SJCRH30 (cell line): ENCODE data around the gene PIGQ. TPM values are rescaled to one million over a fixed set of nuclear protein-coding genes. Genes with fewer than 3 reads are reported as not detected.

ENCODE experiments used
- DNase-seq, 2 experiments: peaks; one replicate each; pipeline ENCODE4 v3.0.0-alpha.2; 2015 to 2020
- H3K27ac ChIP-seq: fragments of 250-450 bp; sonication (Bioruptor Pico); 2 replicates; pipeline ENCODE4 v1.5.1; 2020; ENCODE audit warnings: mild to moderate bottlenecking, moderate library complexity
- H3K27me3 ChIP-seq: fragments of 250-450 bp; sonication (Bioruptor Pico); 2 replicates; pipeline ENCODE4 v1.5.1; 2020; ENCODE audit warnings: mild to moderate bottlenecking, moderate library complexity
- H3K36me3 ChIP-seq: fragments of 250-450 bp; sonication (Bioruptor Pico); 2 replicates; pipeline ENCODE4 v1.5.1; 2020; ENCODE audit warnings: mild to moderate bottlenecking, moderate library complexity
- H3K4me1 ChIP-seq: fragments of 250-450 bp; sonication (Bioruptor Pico); 2 replicates; pipeline ENCODE4 v1.5.1; 2020; ENCODE audit warnings: mild to moderate bottlenecking, moderate library complexity
- H3K4me3 ChIP-seq: fragments of 250-450 bp; sonication (Bioruptor Pico); 2 replicates; pipeline ENCODE4 v1.5.1; 2020; ENCODE audit warnings: mild to moderate bottlenecking, moderate library complexity
- H3K9me3 ChIP-seq: fragments of 250-450 bp; sonication (Bioruptor Pico); replicated peaks from 2 replicates; pipeline ENCODE4 v1.5.1; 2020; ENCODE audit warnings: mild to moderate bottlenecking, moderate library complexity
- total RNA-seq: library from RNA; depleted of rRNA; stranded (reverse); fragments of >200 nt; shearing (Covaris generic); gene quantifications from 2 replicates; pipeline ENCODE4 v1.2.3, GENCODE V29; 2014

PIGQ gene
- total RNA-seq, 1 experiment from 2014 or later, result 24.4 TPM

DNA sequence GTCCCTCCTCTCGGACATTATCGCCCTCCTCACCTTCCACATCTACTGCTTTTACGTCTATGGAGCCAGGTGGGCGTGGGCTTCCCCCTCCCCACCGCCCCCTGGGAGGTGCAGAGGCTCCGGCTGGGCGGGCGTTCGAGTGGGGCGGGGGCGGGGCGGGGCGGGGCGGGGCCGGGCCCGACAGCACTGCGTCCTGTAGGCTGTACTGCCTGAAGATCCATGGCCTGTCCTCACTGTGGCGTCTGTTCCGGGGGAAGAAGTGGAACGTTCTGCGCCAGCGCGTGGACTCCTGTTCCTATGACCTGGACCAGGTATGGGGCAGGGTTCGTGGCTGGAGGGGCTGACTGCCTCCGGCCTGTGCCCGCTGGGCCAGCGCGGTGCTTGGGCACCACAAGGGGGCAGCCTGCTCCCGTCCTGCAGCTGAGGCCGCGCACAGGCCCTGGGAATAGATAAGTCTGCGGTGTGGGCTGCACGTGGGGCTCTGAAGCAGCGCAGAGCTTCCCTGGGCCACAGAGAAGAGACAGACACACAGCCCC, 9.2 kb downstream of the PIGQ start:
- H3K36me3 ChIP-seq, result no peaks in the 10 kb centered on the region
- no peaks in the 10 kb centered on the region for H3K9me3 ChIP-seq
- H3K27ac ChIP-seq, result no peak overlapping the region
- no peaks in the 10 kb centered on the region; the same call in 1 of the 2 replicates for H3K4me1 ChIP-seq
- no peak for DNase-seq
- no peak overlapping the region for H3K4me3 ChIP-seq
- no peaks in the 10 kb centered on the region for H3K27me3 ChIP-seq

DNA sequence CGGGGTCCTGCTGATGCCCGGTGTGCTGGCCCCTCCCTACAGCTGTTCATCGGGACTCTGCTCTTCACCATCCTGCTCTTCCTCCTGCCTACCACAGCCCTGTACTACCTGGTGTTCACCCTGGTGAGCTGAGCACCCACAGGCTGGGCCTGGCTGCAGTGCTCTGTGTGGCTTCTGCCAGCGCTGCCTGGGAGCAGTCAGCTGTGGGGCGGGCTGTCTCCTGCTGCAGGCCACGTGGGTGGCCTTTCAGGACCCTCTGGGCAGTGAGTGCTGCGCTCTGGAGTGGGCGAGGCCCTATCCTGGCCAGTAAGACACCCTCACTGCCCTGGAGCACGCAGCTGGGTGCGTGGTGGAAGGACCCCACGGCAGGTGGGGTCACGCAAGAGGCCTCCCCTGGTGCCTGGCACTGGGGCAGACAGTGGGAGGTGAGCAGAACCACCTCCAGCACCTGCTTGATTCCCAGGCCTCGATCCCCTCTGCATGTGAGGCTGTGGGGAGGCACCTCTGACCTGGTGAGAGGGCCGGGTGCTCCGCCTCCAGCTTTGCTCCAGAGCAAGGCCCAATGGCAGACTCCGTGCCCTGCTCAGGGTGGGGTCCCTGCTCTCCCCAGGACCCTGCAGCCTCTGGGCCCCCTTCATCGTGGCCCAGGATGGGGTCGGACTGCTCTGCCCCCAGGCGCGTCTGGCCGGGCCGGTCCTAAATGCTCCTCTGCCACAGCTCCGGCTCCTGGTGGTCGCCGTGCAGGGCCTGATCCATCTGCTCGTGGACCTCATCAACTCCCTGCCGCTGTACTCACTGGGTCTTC, 10.6 kb downstream of the PIGQ start:
- Histone ChIP-seq H3K27me3 (no peaks in the 10 kb centered on the region), H3K4me1 (no peaks in the 10 kb centered on the region; the same call in 1 of the 2 replicates), H3K9me3 (no peaks in the 10 kb centered on the region), H3K27ac (no peak overlapping the region), H3K4me3 (no peak overlapping the region), H3K36me3 (no peaks in the 10 kb centered on the region)
- no peak for DNase-seq

DNA sequence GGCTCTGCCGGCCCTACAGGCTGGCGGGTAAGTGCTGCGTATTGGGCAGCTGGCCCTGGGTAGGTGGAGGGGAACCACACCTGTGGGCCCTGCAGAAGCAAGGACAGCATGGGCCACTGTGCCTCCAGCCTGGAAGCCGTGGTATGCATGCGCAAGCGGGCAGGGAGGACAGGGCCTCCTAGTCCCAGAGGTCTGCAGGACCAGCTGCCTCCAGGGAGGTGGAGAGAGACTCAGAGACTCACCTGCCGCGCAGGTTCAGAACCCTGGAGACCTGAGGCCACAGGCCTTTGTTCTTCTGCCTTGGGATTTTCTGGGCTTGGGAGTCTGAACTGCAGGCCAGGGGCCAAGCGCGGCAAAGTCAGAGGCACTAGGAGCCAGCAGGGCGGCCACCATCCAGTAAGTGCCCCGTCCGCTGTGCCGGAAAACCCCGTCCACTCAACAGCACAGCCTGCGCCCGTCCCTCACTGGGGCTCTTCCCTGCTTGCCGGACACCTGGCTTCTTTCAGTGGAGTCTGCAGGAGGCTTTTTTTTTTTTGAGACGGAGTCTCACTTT, 11.3 kb downstream of the PIGQ start:
- H3K4me3 ChIP-seq, result no peak overlapping the region
- H3K27ac ChIP-seq, result no peak overlapping the region
- H3K4me1 ChIP-seq, result no peaks in the 10 kb centered on the region; the same call in 1 of the 2 replicates
- no peaks in the 10 kb centered on the region for H3K9me3 ChIP-seq
- no peaks in the 10 kb centered on the region for H3K27me3 ChIP-seq
- no peaks in the 10 kb centered on the region for H3K36me3 ChIP-seq
- no peak for DNase-seq

DNA sequence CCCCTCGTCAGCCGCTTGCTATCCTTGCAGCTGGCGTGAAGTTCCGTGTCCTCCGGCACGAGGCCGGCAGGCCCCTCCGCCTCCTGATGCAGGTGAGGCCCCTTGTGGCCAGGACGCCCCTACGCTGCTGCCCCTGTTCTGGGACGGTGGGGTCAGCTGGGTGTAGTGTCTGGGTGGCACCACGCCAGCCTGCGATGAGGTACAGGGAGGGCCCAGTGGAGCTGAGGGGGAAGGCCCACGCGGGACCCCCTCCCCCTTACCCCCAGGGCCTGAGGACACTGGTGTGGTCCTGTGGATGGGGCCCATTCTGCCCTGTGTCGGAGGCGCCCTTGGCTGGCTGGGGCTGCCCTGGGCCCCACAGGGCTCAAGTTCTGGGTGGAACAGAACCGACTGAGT, 12.4 kb downstream of the PIGQ start:
- H3K4me3 ChIP-seq, result no peak overlapping the region
- no peaks in the 10 kb centered on the region for H3K27me3 ChIP-seq
- H3K9me3 ChIP-seq, result no peaks in the 10 kb centered on the region
- no peaks in the 10 kb centered on the region for H3K36me3 ChIP-seq
- no peaks in the 10 kb centered on the region; the same call in 1 of the 2 replicates for H3K4me1 ChIP-seq
- H3K27ac ChIP-seq, result no peak overlapping the region
- DNase-seq, result no peak

DNA sequence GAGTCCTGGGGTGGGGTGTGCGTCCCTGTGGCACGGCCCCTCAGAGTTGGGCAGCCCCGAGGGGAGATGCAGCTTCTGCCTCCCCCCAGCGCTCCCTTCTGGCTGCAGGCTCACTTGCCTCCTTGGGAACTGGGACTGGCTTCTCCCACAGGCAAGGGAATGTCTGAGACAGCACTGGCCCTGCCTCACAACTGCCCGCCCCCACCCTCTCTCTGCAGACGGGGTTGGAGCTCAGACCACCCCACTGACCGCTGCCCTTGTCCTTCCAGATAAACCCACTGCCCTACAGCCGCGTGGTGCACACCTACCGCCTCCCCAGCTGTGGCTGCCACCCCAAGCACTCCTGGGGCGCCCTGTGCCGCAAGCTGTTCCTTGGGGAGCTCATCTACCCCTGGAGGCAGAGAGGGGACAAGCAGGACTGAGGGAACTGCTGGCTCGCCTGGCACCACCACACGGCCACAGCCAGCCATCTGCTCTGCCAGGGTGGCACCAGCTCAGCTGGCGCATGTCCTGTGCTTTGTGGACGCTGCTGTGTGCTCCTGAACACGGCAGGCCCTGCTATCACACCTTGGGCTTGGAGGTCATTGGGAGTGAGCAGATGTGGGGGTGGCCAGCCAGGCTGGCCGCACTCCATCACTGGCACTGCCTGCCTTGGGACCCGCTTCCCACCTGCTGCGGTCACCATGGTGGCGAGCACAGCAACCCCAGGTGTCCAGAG, 13.0 kb downstream of the PIGQ start:
- Histone ChIP-seq H3K9me3 (no peaks in the 10 kb centered on the region), H3K27ac (no peak overlapping the region), H3K27me3 (no peaks in the 10 kb centered on the region), H3K36me3 (no peaks in the 10 kb centered on the region), H3K4me3 (no peak overlapping the region), H3K4me1 (no peaks in the 10 kb centered on the region; the same call in 1 of the 2 replicates)
- DNase-seq, result no peak

DNA sequence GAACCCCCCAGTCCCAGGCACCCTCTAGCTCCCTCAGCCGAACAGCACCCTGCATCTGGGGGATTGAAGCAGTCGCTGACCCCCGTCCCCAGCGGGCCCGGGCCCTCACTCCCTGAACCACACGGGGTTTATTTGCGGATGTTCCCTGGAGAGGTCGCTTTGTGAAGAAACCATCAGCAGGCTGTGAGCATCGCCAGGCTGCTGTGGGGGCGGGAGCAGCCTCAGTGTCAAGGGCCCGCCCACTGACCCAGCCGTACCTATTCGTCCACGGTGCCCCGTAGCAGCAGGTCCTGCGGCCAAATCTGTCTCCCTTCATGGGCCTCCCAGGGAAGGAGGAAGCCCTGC, 13.7 kb downstream of the PIGQ start:
- Histone ChIP-seq H3K36me3 (no peaks in the 10 kb centered on the region), H3K27me3 (no peaks in the 10 kb centered on the region), H3K27ac (no peak overlapping the region), H3K4me3 (no peak overlapping the region), H3K4me1 (no peaks in the 10 kb centered on the region; the same call in 1 of the 2 replicates), H3K9me3 (no peaks in the 10 kb centered on the region)
- DNase-seq, result peak in 1 of 2 experiments; percentile 4

DNA sequence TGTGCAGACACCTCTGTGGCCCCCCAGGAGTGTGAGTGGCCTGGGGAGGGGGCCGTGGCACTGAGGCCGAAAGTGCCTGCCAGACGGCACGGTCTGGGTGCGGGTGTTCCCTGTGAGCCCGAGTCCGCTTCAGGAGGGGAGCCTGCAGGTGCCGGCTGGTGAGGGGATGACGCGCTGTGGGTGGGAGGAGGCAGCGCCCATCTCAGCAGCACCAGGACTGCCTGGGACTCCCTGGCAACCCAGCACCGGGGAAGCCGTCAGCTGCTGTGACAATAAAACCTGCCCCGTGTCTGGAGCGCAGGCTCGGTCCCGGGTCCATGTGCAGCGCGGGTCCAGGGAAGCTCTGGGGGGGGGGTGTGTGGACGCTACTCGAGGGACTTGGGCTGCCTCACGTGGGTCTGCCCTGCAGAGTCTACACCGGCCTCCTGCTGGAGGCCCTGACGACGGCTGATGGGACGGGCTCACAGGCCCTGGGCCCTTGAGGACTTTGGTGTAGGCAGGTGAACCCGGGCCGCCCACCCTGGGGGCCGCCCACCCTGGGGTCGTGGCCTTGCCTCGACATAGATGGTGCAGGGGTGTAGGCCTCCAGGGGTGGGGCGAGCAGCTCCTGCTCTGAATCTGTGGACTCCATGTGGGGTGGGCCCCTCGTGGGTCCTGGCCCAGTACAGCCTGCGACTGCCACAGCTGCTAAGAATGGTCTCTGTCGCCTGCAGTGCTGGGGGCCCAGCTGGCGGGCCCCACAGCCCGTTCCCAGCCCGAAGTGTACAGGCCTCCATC, 14.2 kb downstream of the PIGQ start:
- H3K36me3 ChIP-seq, result no peaks in the 10 kb centered on the region
- no peaks in the 10 kb centered on the region; the same call in 1 of the 2 replicates for H3K4me1 ChIP-seq
- H3K9me3 ChIP-seq, result no peaks in the 10 kb centered on the region
- no peak overlapping the region for H3K4me3 ChIP-seq
- peak in 1 of 2 experiments; percentile 3 for DNase-seq
- no peak overlapping the region for H3K27ac ChIP-seq
- no peaks in the 10 kb centered on the region for H3K27me3 ChIP-seq

DNA sequence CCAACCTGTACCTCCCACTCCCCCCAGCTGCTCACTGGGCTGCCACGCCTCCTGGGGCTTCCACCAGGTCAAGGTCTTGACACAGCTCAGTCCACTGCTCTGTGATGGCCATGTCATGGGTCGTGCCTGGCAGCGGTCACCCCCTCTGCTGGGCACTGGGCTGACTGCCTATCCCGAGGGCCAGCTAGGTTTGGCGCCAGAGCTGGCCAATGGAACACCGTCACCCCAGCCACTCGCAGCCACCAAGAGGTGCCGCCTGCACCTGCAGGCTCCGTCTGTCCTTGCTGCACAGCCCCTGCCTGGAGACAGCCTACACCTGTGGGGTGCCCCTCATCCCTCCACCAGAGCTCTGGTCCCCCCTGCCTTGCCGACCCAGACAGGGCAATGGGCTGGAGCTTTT, 15.6 kb downstream of the PIGQ start:
- H3K27me3 ChIP-seq, result no peaks in the 10 kb centered on the region
- no peaks in the 10 kb centered on the region for H3K4me1 ChIP-seq
- no peak overlapping the region for H3K27ac ChIP-seq
- no peaks in the 10 kb centered on the region for H3K36me3 ChIP-seq
- peak in 1 of 2 experiments; percentile 9 for DNase-seq
- no peaks in the 10 kb centered on the region for H3K9me3 ChIP-seq
- H3K4me3 ChIP-seq, result no peak overlapping the region

DNA sequence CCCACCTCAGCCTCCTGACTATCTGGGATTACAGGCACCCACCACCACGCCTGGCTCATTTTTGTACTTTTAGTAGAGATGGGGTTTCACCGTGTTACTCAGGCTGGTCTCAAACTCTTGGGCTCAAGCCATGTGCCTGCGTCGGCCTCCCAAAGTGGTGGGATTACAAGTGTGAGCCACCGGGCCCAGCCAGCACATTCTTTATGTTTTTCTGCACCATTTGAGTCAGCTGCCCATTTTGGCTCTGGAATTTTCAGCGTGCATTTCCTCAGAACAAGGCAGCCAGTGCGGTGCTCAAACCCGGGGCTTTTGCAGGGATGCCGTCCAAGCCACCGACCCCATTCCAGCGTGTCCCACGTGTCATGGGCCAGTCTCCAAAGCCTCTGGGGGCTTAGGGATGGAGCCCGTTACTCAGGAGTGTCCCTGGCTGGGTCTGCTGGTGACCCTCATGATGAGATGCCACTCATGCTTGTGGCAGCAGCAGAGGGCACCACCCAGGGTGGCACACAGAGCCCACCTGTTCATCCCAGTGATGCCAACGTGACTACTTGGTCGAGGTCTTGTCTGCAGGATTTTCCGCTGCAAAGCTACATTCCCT, 16.4 kb downstream of the PIGQ start:
- DNase-seq, result peak in 1 of 2 experiments; percentile 6
- H3K27ac ChIP-seq, result no peak overlapping the region

DNA sequence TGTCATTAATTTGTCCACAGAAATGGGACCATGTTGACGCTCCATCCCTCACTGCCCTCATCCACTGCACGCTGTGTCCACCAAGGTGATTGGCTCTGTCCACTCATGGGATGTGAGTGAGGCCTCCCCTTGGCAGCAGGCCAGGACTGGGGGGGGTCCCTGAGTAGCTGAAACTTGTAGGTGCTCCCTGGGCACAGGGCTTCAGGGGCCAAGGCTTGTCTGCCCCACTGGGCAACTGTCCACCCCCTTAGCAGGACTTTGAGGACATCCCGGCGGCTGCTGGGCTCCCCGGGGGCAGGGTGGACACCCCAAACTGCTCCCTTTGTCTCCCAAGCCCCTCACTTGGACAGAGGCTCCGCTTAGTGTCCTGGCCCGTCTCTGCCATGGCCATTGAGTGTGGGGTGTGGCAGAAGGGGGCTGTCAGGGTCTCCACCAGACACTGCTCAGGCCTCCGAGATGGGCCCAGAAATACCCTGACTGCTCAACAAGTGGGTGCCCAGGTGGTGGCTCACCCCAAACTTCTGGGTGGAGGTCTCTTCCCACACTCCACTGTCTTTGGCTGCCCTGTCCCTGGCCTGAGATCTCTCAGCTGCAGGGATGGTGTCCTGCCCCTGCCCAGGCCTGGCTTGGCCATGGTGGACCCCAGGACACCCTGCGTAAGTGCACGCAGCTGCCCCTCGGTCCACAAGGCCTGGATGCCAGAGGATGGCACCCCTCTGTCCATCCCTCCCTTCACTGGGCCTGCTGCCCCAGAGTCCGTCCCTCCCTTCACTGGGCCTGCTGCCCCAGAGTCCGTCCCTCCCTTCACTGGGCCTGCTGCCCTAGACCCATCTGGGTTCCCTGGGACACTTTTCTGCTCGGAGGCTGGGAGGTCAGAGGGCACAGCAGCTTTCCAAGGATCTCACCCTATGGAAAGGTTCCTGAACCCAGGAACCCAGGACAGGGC, 17.1 kb downstream of the PIGQ start:
- no peaks in the 10 kb centered on the region for H3K9me3 ChIP-seq
- no peak overlapping the region for H3K27ac ChIP-seq
- DNase-seq, result peak in 1 of 2 experiments; percentile 22
- no peak overlapping the region for H3K4me3 ChIP-seq
- no peaks in the 10 kb centered on the region for H3K4me1 ChIP-seq
- H3K36me3 ChIP-seq, result no peaks in the 10 kb centered on the region
- H3K27me3 ChIP-seq, result no peaks in the 10 kb centered on the region

More for the DNA sequence above, 16.4 kb downstream of the PIGQ start:
- Histone ChIP-seq H3K9me3 (no peaks in the 10 kb centered on the region), H3K36me3 (no peaks in the 10 kb centered on the region), H3K27me3 (no peaks in the 10 kb centered on the region), H3K4me3 (no peak overlapping the region), H3K4me1 (no peaks in the 10 kb centered on the region)

DNA sequence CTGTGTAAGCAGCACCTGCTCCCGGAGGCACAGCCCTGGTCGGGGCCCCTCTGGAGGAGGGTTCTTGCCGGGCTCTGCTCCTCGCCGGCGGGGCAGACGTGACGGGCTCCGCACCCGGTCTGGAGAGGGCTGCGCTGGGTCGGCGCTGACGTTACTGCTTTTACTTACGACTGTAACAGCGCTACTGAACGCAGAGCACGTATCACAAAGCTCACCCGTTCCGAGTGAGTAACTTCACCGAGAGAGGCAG, 18.8 kb downstream of the PIGQ start:
- Histone ChIP-seq H3K27me3 (no peaks in the 10 kb centered on the region), H3K4me1 (no peaks in the 10 kb centered on the region), H3K4me3 (peak overlapping the region; percentile 98), H3K27ac (peak overlapping the region; percentile 8; the same call in 1 of the 2 replicates), H3K9me3 (no peaks in the 10 kb centered on the region), H3K36me3 (no peaks in the 10 kb centered on the region)
- DNase-seq, result peak; percentile 54 to 57

DNA sequence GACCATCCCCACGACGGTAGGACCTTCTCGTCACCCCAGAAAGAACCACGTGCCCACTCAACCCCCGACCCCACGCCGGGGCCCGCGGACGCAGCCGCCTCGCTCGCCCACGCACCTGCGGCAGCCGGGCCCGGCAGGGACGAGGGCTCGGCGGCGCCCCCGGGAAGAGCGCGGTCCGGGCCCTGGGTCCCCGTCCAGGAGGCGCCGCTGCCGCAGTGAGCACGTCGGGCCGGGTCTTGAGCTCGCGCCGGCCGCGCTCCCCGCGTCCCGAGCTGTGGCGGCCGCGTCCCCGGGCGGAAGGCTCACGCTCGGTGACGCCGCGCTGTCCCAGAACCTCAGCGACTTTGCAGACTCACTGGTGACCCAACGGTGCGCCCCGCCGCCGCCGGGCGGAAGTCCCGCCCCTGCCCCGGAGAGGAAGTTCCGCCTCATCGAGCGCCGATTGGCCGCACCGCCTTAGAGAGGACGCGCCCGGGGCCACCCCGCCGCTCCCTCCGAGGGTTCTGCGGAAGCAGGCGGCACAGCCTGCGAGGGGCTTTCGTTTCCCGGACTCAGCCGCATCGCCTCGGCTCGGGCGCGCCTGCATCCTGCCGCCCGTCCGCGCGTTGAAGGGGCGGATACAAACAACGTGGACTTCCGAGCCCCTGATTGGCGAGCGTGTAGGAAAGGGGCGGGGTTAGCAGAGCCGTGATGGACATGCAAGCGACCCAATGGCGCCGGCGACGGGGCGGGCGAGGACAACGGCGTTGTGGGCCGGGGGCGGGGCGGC, 19.3 kb downstream of the PIGQ start:
- Histone ChIP-seq H3K27ac (peak overlapping the region; percentile 88), H3K9me3 (no peaks in the 10 kb centered on the region), H3K4me1 (no peaks in the 10 kb centered on the region), H3K27me3 (no peaks in the 10 kb centered on the region), H3K4me3 (peak overlapping the region; percentile 98), H3K36me3 (no peaks in the 10 kb centered on the region)
- DNase-seq, result peak; percentile 96

DNA sequence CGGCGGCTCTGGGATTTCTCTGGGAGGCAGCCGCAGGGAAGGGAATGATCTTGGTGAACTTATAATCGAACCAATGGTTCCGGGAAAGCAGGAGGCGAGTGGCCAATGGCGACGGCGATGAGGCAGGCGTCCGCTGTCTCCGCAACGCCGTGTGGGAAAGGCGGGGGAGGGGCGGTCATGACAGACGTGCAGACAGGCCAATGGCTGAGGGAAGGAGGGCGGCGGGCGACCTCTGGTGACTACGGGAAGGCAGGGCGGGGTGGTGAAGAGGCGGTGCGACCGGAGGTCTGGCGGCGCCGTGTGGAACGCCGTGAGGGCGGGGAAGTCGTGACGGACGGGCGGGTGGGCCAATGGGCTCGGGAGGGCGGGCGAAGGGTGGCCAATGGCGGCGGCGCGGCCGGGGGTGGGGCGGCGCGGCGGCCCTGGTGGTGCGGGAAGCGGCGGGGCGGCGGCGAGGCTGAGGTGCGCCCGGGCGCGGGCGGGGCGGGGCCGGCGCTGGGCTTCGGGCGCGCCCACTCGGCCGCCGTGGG, 20.0 kb downstream of the PIGQ start, which contains the start of gene RAB40C:
Gene RAB40C, plus strand, starts transcription at position 409 of the 530 bp plus-strand sequence. CDS start 226 bp downstream, outside the sequence.
- peak within 1 kb of the TSS; percentile 88 for H3K27ac ChIP-seq
- H3K36me3 ChIP-seq, result no peaks in the 10 kb centered on the region
- DNase-seq, result peak; percentile 98 to 99
- no peaks in the 10 kb centered on the region for H3K9me3 ChIP-seq
- no peaks in the 10 kb centered on the region for H3K4me1 ChIP-seq
- H3K4me3 ChIP-seq, result peak within 1 kb of the TSS; percentile 98
- H3K27me3 ChIP-seq, result no peaks in the 10 kb centered on the region
